Thyroid gland (tissue), 4 donors: Measurements from ENCODE around the gene TUBE1.

ENCODE experiments used
- POLR2A ChIP-seq, 2 donors: fragments of 450-650 bp; IDR thresholded peaks; one replicate each; pipeline ENCODE4 v1.6.1; 2017; ENCODE audit warnings: antibody characterized with exemption in 2 of 2, mild to moderate bottlenecking in 2 of 2, moderate library complexity in 1 of 2
- TF ChIP-seq, protein P1 (sequence below), 6 experiments: fragments of 200-600 bp in 3 of 6; fragments of 450-650 bp in 3 of 6; sonication (generic) in 3 of 6; IDR thresholded peaks; one replicate each; pipeline ENCODE4 v1.5.1; 2016 to 2019; ENCODE audit warnings: antibody characterized with exemption in 6 of 6, mild to moderate bottlenecking in 2 of 6, inconsistent platforms in 1 of 6, moderate library complexity in 1 of 6

- TF ChIP-seq, protein P1, sequence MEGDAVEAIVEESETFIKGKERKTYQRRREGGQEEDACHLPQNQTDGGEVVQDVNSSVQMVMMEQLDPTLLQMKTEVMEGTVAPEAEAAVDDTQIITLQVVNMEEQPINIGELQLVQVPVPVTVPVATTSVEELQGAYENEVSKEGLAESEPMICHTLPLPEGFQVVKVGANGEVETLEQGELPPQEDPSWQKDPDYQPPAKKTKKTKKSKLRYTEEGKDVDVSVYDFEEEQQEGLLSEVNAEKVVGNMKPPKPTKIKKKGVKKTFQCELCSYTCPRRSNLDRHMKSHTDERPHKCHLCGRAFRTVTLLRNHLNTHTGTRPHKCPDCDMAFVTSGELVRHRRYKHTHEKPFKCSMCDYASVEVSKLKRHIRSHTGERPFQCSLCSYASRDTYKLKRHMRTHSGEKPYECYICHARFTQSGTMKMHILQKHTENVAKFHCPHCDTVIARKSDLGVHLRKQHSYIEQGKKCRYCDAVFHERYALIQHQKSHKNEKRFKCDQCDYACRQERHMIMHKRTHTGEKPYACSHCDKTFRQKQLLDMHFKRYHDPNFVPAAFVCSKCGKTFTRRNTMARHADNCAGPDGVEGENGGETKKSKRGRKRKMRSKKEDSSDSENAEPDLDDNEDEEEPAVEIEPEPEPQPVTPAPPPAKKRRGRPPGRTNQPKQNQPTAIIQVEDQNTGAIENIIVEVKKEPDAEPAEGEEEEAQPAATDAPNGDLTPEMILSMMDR (IDR thresholded peaks at IDR 0.05): no peak
- no peak for TF ChIP-seq POLR2A (IDR thresholded peaks at IDR 0.05)
Observed at GRCh38 chr6:112065426-112065986, 21.8 kb downstream of the TUBE1 start.
